Right lobe of liver (tissue), 4 donors: ENCODE data around the gene UBE3B.

Experiments used
- POLR2A ChIP-seq: fragments of 450-650 bp; IDR thresholded peaks from one replicate; pipeline ENCODE4 v1.6.1; 2017; ENCODE audit warnings: antibody characterized with exemption, mild to moderate bottlenecking
- TF ChIP-seq, protein P1 (sequence below), 4 donors: fragments of 200-600 bp in 3 of 4; fragments of 450-650 bp in 1 of 4; IDR thresholded peaks; one replicate each; pipeline versions ENCODE4 v1.5.1 to v1.8.0; 2016 to 2022; ENCODE audit warnings: antibody characterized with exemption in 4 of 4, mild to moderate bottlenecking in 2 of 4
- donor health status: DM: no; HTN: no; CAD: no.
- donor health status: DM: no; HTN: no; CAD: no.
- donor health status: DM: no; HTN: yes; CAD: no.

DNA sequence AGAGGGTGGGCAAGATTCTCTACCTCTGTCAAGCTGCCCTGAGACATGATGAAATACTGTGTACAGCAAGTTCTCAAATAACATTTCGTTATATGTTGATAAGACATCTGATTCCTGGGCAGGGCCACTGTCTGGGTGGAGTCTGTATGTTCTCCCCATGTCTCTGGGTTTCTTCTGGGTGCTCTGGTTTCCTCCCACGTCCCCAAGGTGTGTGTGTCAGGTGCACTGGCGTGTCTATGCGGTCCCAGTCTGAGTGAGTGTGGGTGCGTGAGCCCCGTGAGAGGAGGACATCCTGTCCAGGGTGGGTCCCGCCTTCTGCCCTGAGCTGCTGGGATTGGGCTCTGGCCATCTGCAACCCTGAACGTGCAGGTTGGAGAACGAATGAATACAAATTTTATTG, 30.0 kb upstream of the UBE3B start:
- no peak for TF ChIP-seq POLR2A
- TF ChIP-seq, protein P1, sequence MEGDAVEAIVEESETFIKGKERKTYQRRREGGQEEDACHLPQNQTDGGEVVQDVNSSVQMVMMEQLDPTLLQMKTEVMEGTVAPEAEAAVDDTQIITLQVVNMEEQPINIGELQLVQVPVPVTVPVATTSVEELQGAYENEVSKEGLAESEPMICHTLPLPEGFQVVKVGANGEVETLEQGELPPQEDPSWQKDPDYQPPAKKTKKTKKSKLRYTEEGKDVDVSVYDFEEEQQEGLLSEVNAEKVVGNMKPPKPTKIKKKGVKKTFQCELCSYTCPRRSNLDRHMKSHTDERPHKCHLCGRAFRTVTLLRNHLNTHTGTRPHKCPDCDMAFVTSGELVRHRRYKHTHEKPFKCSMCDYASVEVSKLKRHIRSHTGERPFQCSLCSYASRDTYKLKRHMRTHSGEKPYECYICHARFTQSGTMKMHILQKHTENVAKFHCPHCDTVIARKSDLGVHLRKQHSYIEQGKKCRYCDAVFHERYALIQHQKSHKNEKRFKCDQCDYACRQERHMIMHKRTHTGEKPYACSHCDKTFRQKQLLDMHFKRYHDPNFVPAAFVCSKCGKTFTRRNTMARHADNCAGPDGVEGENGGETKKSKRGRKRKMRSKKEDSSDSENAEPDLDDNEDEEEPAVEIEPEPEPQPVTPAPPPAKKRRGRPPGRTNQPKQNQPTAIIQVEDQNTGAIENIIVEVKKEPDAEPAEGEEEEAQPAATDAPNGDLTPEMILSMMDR (IDR thresholded peaks at IDR 0.05): no peak
